Measurements from ENCODE around the gene KLHL11.

DNA sequence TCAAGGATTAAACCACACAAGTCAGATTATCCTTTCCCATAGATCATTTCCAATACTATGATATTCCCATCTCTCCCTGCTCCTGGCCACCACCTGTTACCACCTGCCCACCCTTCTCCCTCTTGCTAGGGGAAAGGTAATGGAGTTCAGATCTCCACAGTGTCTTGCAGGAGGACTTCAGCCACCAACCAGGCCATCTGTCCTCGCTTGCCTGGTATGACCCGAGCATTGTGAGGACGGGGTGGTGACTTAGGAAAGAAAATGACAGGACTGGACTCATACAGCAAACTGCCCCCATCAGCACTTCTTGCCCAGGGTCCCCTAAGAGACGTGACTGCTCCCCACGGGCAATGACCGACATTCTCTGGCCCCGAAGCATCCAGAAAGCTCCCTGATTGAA, 41.6 kb downstream of the KLHL11 start:
- TF ChIP-seq, protein P1, sequence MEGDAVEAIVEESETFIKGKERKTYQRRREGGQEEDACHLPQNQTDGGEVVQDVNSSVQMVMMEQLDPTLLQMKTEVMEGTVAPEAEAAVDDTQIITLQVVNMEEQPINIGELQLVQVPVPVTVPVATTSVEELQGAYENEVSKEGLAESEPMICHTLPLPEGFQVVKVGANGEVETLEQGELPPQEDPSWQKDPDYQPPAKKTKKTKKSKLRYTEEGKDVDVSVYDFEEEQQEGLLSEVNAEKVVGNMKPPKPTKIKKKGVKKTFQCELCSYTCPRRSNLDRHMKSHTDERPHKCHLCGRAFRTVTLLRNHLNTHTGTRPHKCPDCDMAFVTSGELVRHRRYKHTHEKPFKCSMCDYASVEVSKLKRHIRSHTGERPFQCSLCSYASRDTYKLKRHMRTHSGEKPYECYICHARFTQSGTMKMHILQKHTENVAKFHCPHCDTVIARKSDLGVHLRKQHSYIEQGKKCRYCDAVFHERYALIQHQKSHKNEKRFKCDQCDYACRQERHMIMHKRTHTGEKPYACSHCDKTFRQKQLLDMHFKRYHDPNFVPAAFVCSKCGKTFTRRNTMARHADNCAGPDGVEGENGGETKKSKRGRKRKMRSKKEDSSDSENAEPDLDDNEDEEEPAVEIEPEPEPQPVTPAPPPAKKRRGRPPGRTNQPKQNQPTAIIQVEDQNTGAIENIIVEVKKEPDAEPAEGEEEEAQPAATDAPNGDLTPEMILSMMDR (IDR thresholded peaks at IDR 0.05; ENCODE audit: low read depth, low read length, poor library complexity, severe bottlenecking) = no peak
- no peak for TF ChIP-seq EZH2phosphoT487 (IDR thresholded peaks at IDR 0.05; ENCODE audit: borderline replicate concordance, low read length)
